Natural killer cell (primary cell): ENCODE data around the gene IRF4. TPM values are rescaled to one million over a fixed set of nuclear protein-coding genes. Genes with fewer than 3 reads are reported as not detected.

Source experiments
- ATAC-seq, 3 donors: fragments of 150-1000 bp in 2 of 3; fragments of 200-7000 bp in 1 of 3; cut with Tn5 transposase; 1 replicate in 1 of 3; 2 replicates in 2 of 3; pipeline ENCODE4 v1.10.0; 2021; ENCODE audit warnings: mild to moderate bottlenecking in 2 of 3, moderate library complexity in 2 of 3
- DNase-seq, 2 donors: peaks; one replicate each; pipeline versions ENCODE4 v3.0.0 to v3.0.0-alpha.2; 2013 to 2021; ENCODE audit warnings: mixed read lengths in 1 of 2
- H3K27ac ChIP-seq: one replicate; pipeline ENCODE4 v1.5.1; 2013; ENCODE audit warnings: mild to moderate bottlenecking, low read length
- H3K27me3 ChIP-seq: one replicate; pipeline ENCODE4 v1.6.1; 2013; ENCODE audit warnings: low read length; ENCODE audit not compliant: control insufficient read depth, insufficient read depth
- H3K36me3 ChIP-seq: one replicate; pipeline ENCODE4 v1.6.1; 2013; ENCODE audit warnings: low read length; ENCODE audit not compliant: control insufficient read depth, insufficient read depth
- H3K4me1 ChIP-seq: one replicate; pipeline ENCODE4 v1.6.1; 2013; ENCODE audit warnings: low read length; ENCODE audit not compliant: control insufficient read depth, insufficient read depth
- H3K4me3 ChIP-seq: one replicate; pipeline ENCODE4 v1.5.1; 2013; ENCODE audit warnings: low read length
- H3K9me3 ChIP-seq: one replicate; pipeline ENCODE4 v1.6.1; 2013; ENCODE audit warnings: low read length; ENCODE audit not compliant: control insufficient read depth, insufficient read depth
- H3K27ac Mint-ChIP-seq, 2 donors: one replicate each; pipeline ENCODE4 v1.8.0; 2022; ENCODE audit warnings: mild to moderate bottlenecking in 2 of 2, mixed read lengths in 2 of 2, moderate library complexity in 1 of 2
- H3K27me3 Mint-ChIP-seq, 2 donors: one replicate each; pipeline ENCODE4 v1.8.0; 2022; ENCODE audit warnings: low read depth in 2 of 2, mixed read lengths in 2 of 2
- H3K36me3 Mint-ChIP-seq: one replicate; pipeline ENCODE4 v1.8.0; 2022; ENCODE audit warnings: mixed read lengths
- H3K4me1 Mint-ChIP-seq, 2 donors: one replicate each; pipeline ENCODE4 v1.8.0; 2022; ENCODE audit warnings: mixed read lengths in 2 of 2
- H3K4me3 Mint-ChIP-seq: one replicate; pipeline ENCODE4 v1.8.0; 2022; ENCODE audit warnings: mild to moderate bottlenecking, moderate library complexity, mixed read lengths
- H3K9me3 Mint-ChIP-seq, 2 donors: one replicate each; pipeline ENCODE4 v1.8.0; 2022; ENCODE audit warnings: mixed read lengths in 2 of 2
- WGBS: methylation state at CpG from one replicate; pipeline ENCODE4 v1.1.7; 2013; ENCODE audit warnings: missing lambda C conversion rate; ENCODE audit not compliant: insufficient coverage; 5-methylcytosine and 5-hydroxymethylcytosine counted together
- intact Hi-C: fragments of 100-400 bp; cut with micrococcal nuclease; formaldehyde crosslinking; loops from one replicate; pipeline ENCODE4 v1.14.2; 2022
- total RNA-seq, 4 donors: library from RNA; stranded (reverse); fragments of 120-200 nt in 1 of 4; gene quantifications; one replicate each; pipeline versions ENCODE4 v1.2.3 to v1.2.4, GENCODE V29; 2013 to 2022
- TF ChIP-seq, protein P1 (sequence below): fragments of 200-600 bp; IDR thresholded peaks from one replicate; pipeline ENCODE4 v1.8.0; 2022; ENCODE audit warnings: antibody characterized with exemption

IRF4 gene
- total RNA-seq, 3 donors from 2014 or later (not counting 1 experiment from before 2014, with no cell fraction given) = 3.5 to 37.5 (median 3.5) TPM

DNA sequence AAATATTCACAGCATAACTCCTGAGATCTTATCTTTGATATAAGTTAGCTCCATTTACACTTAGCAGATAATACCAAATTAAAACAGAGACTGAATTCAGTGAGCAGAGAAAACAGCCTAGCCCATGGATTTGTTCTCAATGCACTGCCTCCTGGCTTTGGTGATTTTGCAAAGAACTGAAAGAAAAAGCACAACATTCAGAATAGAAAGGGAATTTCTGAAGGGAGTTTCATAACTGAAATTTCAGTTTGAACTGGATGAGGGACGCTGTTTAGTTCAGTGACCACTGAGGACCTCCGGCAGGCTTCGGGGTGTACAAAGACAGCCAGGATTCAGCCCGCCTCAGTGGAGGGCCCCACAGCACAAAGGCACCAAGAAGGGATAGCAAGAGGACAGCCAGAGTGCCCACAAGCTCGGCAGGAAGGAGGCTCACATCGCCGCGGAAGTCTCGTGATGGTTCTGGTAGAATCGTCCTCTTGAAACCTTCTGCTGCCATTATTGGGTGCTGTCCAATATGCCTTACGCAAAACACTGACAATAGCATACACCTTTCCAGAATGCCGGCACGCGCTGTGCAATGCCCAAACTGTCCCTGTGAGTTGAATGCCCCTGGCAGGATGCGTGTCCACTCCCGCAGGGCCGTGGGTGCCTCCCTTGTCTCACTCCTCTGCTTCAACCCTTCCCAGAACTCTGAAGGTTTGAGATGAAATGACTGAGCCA, 9.7 kb upstream of the IRF4 start:
- no peaks in the 10 kb centered on the region for H3K27me3 ChIP-seq
- no peak overlapping the region for H3K27ac Mint-ChIP-seq
- H3K4me3 Mint-ChIP-seq = no peak overlapping the region
- no peak overlapping the region for H3K27ac ChIP-seq
- intact Hi-C loops = no loop called here
- no peak overlapping the region for H3K4me3 ChIP-seq
- no peaks in the 10 kb centered on the region for H3K9me3 ChIP-seq
- no peaks in the 10 kb centered on the region for H3K9me3 Mint-ChIP-seq
- H3K36me3 ChIP-seq = no peaks in the 10 kb centered on the region
- H3K4me1 ChIP-seq = peaks cover 16% of the 10 kb centered on the region
- 88% methylated on average over 17 of the region's 17 CpGs for WGBS
- H3K27me3 Mint-ChIP-seq = peaks cover 25 to 26% of the 10 kb centered on the region in 2 donors
- no peak for DNase-seq
- no peak for ATAC-seq
- TF ChIP-seq, protein P1, sequence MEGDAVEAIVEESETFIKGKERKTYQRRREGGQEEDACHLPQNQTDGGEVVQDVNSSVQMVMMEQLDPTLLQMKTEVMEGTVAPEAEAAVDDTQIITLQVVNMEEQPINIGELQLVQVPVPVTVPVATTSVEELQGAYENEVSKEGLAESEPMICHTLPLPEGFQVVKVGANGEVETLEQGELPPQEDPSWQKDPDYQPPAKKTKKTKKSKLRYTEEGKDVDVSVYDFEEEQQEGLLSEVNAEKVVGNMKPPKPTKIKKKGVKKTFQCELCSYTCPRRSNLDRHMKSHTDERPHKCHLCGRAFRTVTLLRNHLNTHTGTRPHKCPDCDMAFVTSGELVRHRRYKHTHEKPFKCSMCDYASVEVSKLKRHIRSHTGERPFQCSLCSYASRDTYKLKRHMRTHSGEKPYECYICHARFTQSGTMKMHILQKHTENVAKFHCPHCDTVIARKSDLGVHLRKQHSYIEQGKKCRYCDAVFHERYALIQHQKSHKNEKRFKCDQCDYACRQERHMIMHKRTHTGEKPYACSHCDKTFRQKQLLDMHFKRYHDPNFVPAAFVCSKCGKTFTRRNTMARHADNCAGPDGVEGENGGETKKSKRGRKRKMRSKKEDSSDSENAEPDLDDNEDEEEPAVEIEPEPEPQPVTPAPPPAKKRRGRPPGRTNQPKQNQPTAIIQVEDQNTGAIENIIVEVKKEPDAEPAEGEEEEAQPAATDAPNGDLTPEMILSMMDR = no peak
- no peaks in the 10 kb centered on the region for H3K36me3 Mint-ChIP-seq
- H3K4me1 Mint-ChIP-seq = peaks cover 23 to 26% of the 10 kb centered on the region in 2 donors

DNA sequence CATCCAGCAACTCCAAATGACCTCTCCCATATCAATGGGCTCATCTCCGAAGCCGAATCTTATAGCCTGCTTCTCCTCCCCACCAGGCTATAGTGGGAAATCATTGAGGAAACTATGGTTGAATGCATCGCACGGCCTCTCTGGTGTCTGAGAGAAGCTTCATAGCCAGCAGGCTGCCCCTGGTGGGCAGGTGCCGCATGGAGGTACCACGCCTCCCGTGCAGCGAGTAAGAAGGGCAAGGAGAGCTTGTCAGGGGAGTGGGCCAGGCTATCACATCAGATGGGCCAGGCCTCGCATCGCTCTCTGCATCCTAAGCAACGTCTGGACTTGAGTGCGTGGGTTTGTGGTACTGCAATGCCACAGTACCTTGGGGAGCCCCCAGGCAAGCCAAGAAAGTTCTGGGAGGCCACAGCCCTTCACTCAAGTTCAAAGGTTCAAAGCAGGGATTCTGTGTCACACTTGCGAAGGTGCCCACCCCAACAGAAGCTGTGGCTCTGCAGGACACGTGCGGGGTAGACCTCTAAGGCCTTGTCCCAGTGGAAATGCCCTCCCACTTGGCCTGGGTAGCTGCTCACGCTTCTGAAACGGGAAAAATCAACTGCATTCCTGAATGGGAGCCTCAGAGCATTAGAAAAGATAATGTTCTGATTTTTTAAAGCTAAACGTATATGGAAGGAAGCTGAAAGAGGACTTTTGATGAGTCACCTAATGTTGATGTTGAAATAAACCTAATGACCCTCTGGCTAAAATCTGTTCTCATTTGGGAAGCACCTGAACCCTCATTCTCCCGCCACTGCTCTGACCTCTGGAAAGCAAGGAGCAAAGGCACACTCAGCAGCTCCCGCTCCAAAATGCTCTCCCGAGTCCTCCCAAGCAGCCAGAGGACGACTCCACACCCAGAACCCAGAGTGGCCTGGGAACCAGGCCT, 8.4 kb upstream of the IRF4 start:
- Histone ChIP-seq H3K4me1 (peaks cover 16% of the 10 kb centered on the region), H3K27ac (no peak overlapping the region), H3K27me3 (no peaks in the 10 kb centered on the region), H3K4me3 (no peak overlapping the region), H3K9me3 (no peaks in the 10 kb centered on the region), H3K36me3 (no peaks in the 10 kb centered on the region)
- intact Hi-C loops = no loop called here
- Mint-ChIP-seq H3K4me1 (peaks cover 20 to 23% of the 10 kb centered on the region in 2 donors), H3K9me3 (no peaks in the 10 kb centered on the region), H3K27me3 (peaks cover 31 to 34% of the 10 kb centered on the region in 2 donors), H3K36me3 (no peaks in the 10 kb centered on the region), H3K4me3 (no peak overlapping the region), H3K27ac (no peak overlapping the region)
- WGBS = 89% methylated on average over 21 of the region's 22 CpGs
- no peak for DNase-seq
- ATAC-seq = no peak
- TF ChIP-seq, protein P1 = no peak

DNA sequence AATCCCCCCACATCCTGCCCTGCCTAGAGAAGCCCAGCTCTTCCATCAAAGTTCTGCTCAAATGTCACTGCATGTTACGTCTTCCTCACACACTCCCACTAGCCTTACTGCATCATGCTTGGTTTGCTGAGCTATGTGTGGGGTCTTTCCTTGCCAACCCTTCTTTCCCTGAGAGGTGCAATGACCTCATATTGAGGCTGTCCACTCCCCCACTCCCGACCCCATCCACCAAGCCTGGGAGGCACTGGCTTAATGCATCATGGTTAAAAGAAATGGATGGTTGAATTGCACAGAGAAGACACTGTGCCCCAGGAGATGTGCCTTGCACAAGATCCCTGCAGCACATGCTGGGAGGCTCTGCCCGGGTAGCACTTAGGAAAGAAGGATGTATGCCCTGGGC, 7.7 kb upstream of the IRF4 start:
- Histone ChIP-seq H3K4me1 (peaks cover 12% of the 10 kb centered on the region), H3K27ac (no peak overlapping the region), H3K9me3 (no peaks in the 10 kb centered on the region), H3K36me3 (no peaks in the 10 kb centered on the region), H3K27me3 (no peaks in the 10 kb centered on the region), H3K4me3 (no peak overlapping the region)
- H3K4me3 Mint-ChIP-seq = no peak overlapping the region
- no peak for DNase-seq
- TF ChIP-seq, protein P1 = no peak
- H3K27me3 Mint-ChIP-seq = peaks cover 33 to 41% of the 10 kb centered on the region in 2 donors
- H3K36me3 Mint-ChIP-seq = no peaks in the 10 kb centered on the region
- H3K4me1 Mint-ChIP-seq = peaks cover 17 to 19% of the 10 kb centered on the region in 2 donors
- WGBS = 94% methylated on average over 2 of the region's 3 CpGs
- no peaks in the 10 kb centered on the region for H3K9me3 Mint-ChIP-seq
- intact Hi-C loops = no loop called here
- no peak overlapping the region for H3K27ac Mint-ChIP-seq
- no peak for ATAC-seq
